Aorta (tissue), 5 donors: ENCODE results near the gene CCDC85A. TPM values are rescaled to one million over a fixed set of nuclear protein-coding genes. Genes with fewer than 3 reads are reported as not detected.
A peak's percentile ranks its signal among the peaks of the same experiment; 100 is the strongest.

Source experiments
- ATAC-seq: fragments of 200-7000 bp; cut with Tn5 transposase; one replicate; pipeline ENCODE4 v1.9.1; 2022; ENCODE audit warnings: moderate library complexity; ENCODE audit not compliant: low FRiP score
- DNase-seq, 2 donors: peaks; one replicate each; pipeline ENCODE4 v3.0.0-alpha.2; 2020
- H3K27ac ChIP-seq, 2 donors: one replicate each; pipeline ENCODE4 v1.5.1; 2013; ENCODE audit warnings: low read length in 2 of 2, mild to moderate bottlenecking in 2 of 2, moderate library complexity in 2 of 2, control low read depth in 1 of 2, inconsistent platforms in 1 of 2, low read depth in 1 of 2
- H3K27me3 ChIP-seq, 2 donors: one replicate each; pipeline ENCODE4 v1.6.1; 2013; ENCODE audit warnings: control low read depth in 1 of 2, low read length in 1 of 2, mild to moderate bottlenecking in 1 of 2, moderate library complexity in 1 of 2; ENCODE audit not compliant: insufficient read depth in 2 of 2, control insufficient read depth in 1 of 2
- H3K36me3 ChIP-seq, 2 donors: one replicate each; pipeline ENCODE4 v1.6.1; 2013; ENCODE audit warnings: control low read depth in 1 of 2, low read length in 1 of 2, mild to moderate bottlenecking in 1 of 2; ENCODE audit not compliant: insufficient read depth in 2 of 2, control insufficient read depth in 1 of 2
- H3K4me1 ChIP-seq, 2 donors: one replicate each; pipeline ENCODE4 v1.6.1; 2013; ENCODE audit warnings: low read length in 2 of 2, control low read depth in 1 of 2, mild to moderate bottlenecking in 1 of 2, moderate library complexity in 1 of 2; ENCODE audit not compliant: insufficient read depth in 2 of 2, control insufficient read depth in 1 of 2
- H3K4me3 ChIP-seq, 2 donors: one replicate each; pipeline ENCODE4 v1.5.1; 2013; ENCODE audit warnings: low read length in 2 of 2, control low read depth in 1 of 2, mild to moderate bottlenecking in 1 of 2
- H3K9me3 ChIP-seq: one replicate; pipeline ENCODE4 v1.6.1; 2013; ENCODE audit warnings: mild to moderate bottlenecking, low read length; ENCODE audit not compliant: control insufficient read depth
- WGBS, 2 donors: extraction: QIAGEN DNeasy Blood & Tissue Kit; methylation state at CpG; one replicate each; pipeline ENCODE4 v1.1.7; 2013; 5-methylcytosine and 5-hydroxymethylcytosine counted together
- intact Hi-C, 2 donors: fragments of 100-400 bp; cut with DNase I; formaldehyde crosslinking; loops; one replicate each; pipeline versions ENCODE4 v1.14.2 to v1.15.0; 2022
- polyA plus RNA-seq, 2 donors: library from polyadenylated mRNA; stranded (reverse); fragments of 200-250 nt; gene quantifications; one replicate each; pipeline ENCODE4 v1.2.3, GENCODE V29; 2013
- total RNA-seq, 2 donors: library from RNA; stranded (reverse); fragmentation: NEBNext Ultra II Directional; extraction: Animal tissue kit (Norgen Biotek cat#: 25700); gene quantifications; one replicate each; pipeline ENCODE4 v1.2.1, GENCODE V29; 2021
- donor health status: healthy with polysubstance abuse.
- donor health status: Bipolar disorder and iron deficiency.
- donor health status: DM: no; HTN: no; CAD: no.
- donor health status: DM: no; HTN: no; CAD: no.
- donor health status: DM: yes; HTN: yes; CAD: no.

Gene CCDC85A
- total and polyA plus RNA-seq, 4 donors = 0.28 to 5.6 (median 2.7) TPM; not detected in 1

DNA sequence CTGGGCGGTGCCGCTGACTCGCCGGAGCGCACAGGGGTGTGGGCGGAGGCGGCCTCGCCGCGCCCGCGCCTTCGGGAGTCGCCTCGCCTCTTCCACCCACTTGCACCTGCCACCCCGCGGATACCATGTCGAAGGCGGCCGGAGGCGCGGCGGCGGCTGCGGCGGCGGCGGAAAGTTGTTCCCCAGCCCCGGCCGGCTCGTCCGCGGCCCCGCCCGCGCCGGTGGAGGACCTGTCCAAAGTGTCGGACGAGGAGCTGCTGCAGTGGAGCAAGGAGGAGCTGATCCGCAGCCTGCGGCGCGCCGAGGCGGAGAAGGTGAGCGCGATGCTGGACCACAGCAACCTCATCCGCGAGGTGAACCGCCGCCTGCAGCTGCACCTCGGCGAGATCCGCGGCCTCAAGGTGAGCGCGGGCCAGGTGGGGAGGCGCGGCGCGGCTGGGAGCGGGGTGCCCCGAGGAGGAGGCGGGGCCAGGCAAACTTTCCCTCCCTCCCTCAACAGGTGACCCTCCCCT lies 766 bp downstream of the CCDC85A start:
- ATAC-seq = peak; percentile 3
- no peaks in the 10 kb centered on the region for H3K9me3 ChIP-seq
- no peaks in the 10 kb centered on the region for H3K4me1 ChIP-seq

DNA sequence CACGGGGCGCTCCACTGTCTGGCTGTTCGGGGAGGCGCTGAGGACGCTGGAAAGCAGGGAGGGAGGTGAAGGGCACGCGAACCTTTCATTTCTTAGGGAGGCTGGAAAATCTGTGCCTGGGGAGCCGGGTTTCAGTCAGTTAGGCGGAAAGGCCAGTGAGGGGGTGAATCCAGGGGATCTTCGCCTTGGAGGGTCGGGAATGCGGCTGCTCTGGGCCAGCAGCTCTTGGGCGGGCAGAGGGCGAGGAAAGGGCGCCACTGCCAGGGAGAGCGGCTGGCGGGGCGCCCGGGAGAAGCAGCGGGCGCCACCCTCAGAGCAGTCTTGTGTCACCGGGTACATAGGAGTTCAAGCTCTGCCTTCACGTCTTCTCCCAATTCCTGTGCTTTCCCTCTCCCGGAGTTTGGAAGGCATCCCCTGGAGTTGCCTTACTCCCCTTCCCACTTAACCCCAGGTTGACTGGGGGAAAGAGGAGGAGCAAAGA lies 1.4 kb downstream of the CCDC85A start:
- no peak overlapping the region for H3K27ac ChIP-seq
- H3K4me3 ChIP-seq = peak overlapping the region; percentile 15 to 56
- no peaks in the 10 kb centered on the region for H3K4me1 ChIP-seq
- DNase-seq (no peak), ATAC-seq (peak; percentile 67)
- no peaks in the 10 kb centered on the region for H3K36me3 ChIP-seq
- intact Hi-C loops = loop anchor here (2.0 to 10.0 kb wide), 2 partner anchors 564 to 1330 kb away; no protein-coding TSS in a partner anchor
- WGBS, 2 donors = 0 to 1% methylated on average over 23 to 24 of the region's 24 CpGs
- H3K9me3 ChIP-seq = no peaks in the 10 kb centered on the region
- no peaks in the 10 kb centered on the region for H3K27me3 ChIP-seq

More for the DNA sequence above, 766 bp downstream of the CCDC85A start:
- intact Hi-C loops = loop anchor here (2.0 to 10.0 kb wide), 2 partner anchors 564 to 1330 kb away; no protein-coding TSS in a partner anchor
- Histone ChIP-seq H3K27me3 (no peaks in the 10 kb centered on the region), H3K4me3 (peak overlapping the region; percentile 15 to 56), H3K36me3 (no peaks in the 10 kb centered on the region), H3K27ac (no peak overlapping the region)
- DNase-seq = no peak
- WGBS, 2 donors = 0 to 1% methylated on average over 57 to 64 of the region's 64 CpGs

DNA sequence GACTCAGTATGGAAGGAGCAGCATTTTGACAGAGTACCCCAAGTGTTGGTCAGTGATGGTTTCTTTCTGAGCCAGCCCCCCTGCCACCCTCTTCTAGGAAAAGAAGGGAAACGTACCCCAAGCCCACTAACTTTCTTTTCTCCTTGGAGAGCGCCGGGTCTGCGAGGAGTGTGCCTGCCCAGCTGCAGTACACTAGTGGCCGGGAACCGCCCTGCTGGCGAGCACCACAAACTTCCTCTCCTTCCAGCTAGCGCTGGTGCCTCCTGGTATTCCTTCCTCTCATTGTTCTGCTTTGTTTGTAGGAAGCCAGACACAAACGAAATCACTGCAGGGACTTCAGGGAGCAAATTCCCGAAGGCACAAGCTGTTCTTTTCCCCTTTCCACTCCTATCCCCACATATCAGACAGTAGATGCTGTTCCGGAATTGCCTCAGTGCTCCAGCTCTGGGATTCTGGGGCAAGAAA lies 1.8 kb downstream of the CCDC85A start:
- intact Hi-C loops = loop anchor here (2.0 to 10.0 kb wide), 2 partner anchors 563 to 1329 kb away; no protein-coding TSS in a partner anchor
- H3K27ac ChIP-seq = no peak overlapping the region
- peak; percentile 46 to 80 for DNase-seq

DNA sequence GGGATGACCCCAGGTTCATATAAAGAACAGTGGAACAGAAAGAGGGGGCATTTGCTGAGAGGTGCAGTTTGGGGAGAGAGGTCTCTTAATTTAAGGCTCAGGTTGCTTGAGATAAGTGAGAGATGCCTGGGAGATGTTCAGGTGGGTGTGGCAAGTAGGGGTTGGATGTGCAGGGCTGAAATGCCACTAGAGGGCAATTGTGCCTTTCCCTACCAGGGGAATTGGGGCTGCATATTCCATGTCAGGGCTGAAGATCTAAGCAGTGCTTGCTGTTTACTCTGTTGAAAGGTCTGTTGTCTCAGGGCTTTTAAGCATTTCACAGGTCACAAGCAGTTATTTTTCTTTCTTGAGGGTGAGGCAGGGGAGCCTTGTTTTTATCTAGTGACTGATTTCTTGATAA lies 7.8 kb downstream of the CCDC85A start:
- ATAC-seq (no peak), DNase-seq (no peak)
- intact Hi-C loops = no loop called here
- H3K4me3 ChIP-seq = no peak overlapping the region
- H3K36me3 ChIP-seq = no peaks in the 10 kb centered on the region
- H3K27ac ChIP-seq = no peak overlapping the region
- no peaks in the 10 kb centered on the region for H3K9me3 ChIP-seq
- no peaks in the 10 kb centered on the region for H3K27me3 ChIP-seq
- no peaks in the 10 kb centered on the region for H3K4me1 ChIP-seq

More for the DNA sequence above, 1.8 kb downstream of the CCDC85A start:
- no peaks in the 10 kb centered on the region for H3K36me3 ChIP-seq
- H3K4me1 ChIP-seq = no peaks in the 10 kb centered on the region
- 4 to 5% methylated on average over 11 of the region's 11 CpGs for WGBS, 2 donors
- peak; percentile 59 for ATAC-seq
- no peaks in the 10 kb centered on the region for H3K9me3 ChIP-seq
- no peaks in the 10 kb centered on the region for H3K27me3 ChIP-seq
- peak overlapping the region; percentile 15 to 56 for H3K4me3 ChIP-seq

DNA sequence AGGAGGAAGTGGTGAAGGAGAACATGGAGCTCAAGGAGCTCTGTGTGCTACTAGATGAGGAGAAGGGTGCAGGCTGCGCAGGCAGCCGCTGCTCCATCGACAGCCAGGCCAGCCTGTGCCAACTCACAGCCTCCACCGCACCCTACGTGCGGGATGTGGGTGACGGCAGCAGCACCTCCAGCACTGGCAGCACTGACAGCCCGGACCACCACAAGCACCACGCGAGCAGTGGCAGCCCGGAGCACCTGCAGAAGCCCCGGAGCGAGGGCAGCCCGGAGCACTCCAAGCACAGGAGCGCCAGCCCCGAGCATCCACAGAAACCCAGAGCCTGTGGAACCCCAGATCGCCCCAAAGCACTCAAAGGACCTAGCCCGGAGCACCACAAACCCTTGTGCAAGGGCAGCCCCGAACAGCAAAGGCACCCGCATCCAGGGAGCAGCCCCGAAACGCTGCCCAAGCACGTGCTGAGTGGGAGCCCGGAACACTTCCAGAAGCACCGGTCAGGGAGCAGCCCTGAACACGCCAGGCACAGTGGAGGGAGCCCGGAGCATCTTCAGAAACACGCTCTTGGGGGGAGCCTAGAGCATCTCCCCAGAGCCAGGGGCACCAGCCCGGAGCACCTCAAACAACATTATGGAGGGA lies 9.0 kb downstream of the CCDC85A start:
- no peak for ATAC-seq
- no peaks in the 10 kb centered on the region for H3K27me3 ChIP-seq
- H3K36me3 ChIP-seq = no peaks in the 10 kb centered on the region
- WGBS, 2 donors = 94% methylated on average over 29 of the region's 29 CpGs
- DNase-seq = no peak
- no peak overlapping the region for H3K4me3 ChIP-seq
- no peaks in the 10 kb centered on the region for H3K9me3 ChIP-seq
- no peaks in the 10 kb centered on the region for H3K4me1 ChIP-seq
- no peak overlapping the region for H3K27ac ChIP-seq
- intact Hi-C loops = no loop called here

DNA sequence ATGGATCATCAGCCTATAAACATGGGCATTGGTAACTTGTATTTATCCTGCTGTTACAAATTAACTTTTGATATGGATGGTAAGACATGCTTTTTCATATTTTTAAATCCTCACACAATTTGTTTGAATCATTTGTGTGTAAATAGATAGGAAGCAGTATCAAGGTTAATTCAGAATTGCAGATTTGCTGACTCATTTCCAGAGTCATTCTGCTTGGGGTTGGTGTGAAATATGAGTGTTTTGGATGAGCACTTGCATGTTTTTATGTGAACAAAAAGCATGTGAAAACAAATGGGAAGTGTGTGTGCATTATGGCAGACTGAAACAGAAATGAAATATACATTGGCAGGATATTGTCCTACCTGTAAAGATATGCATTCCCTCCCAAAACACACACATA lies 11.8 kb downstream of the CCDC85A start:
- no peak for ATAC-seq
- no peak for DNase-seq
- intact Hi-C loops = no loop called here
- H3K36me3 ChIP-seq = no peaks in the 10 kb centered on the region
- H3K27me3 ChIP-seq = no peaks in the 10 kb centered on the region
- no peak overlapping the region for H3K4me3 ChIP-seq
- H3K27ac ChIP-seq = no peak overlapping the region
- H3K9me3 ChIP-seq = no peaks in the 10 kb centered on the region
- H3K4me1 ChIP-seq = no peaks in the 10 kb centered on the region

DNA sequence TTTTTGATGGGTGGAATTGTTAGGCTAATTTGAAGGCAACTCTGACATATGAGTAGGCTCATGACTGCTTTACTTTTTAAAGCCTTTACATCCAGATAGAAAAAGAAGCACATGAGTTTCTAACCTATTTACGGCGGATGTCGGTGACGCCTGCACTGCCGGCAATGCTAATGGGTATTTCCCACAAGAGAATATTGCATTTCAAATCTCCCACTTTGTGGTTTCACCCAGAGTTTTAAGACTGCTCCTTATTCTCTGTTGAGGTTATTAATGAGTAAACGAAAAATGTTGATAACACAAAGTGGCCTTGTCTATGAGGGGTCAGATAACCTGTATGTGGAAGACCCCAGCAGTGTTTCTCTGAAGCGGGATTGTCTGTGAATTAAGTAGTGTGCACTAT lies 14.0 kb downstream of the CCDC85A start:
- Histone ChIP-seq H3K27ac (no peak overlapping the region), H3K27me3 (no peaks in the 10 kb centered on the region), H3K9me3 (no peaks in the 10 kb centered on the region), H3K36me3 (no peaks in the 10 kb centered on the region), H3K4me3 (no peak overlapping the region), H3K4me1 (no peaks in the 10 kb centered on the region)
- ATAC-seq (no peak), DNase-seq (no peak)
- intact Hi-C loops = no loop called here
- WGBS, 2 donors = 91 to 92% methylated on average over 7 of the region's 7 CpGs

DNA sequence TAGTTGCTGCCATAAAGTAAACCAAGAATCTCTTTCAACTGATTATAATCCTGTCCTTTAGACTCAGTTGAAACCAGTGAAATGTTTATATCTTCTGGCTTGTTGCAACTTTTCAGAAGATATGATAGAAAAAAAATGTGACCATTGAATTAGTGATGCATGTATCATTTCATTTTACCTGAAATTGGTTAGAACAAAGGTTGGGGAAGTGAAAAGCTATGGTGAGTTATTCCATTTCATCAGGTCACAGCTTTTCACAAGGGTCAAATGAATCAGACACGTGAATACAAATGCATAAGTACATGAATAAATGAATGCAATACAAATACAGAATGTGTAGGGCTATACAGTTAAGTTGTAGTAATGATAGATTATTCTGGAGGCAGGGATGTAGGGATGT lies 15.1 kb downstream of the CCDC85A start:
- DNase-seq (no peak), ATAC-seq (no peak)
- Histone ChIP-seq H3K9me3 (no peaks in the 10 kb centered on the region), H3K4me1 (no peaks in the 10 kb centered on the region), H3K4me3 (no peak overlapping the region), H3K27me3 (no peaks in the 10 kb centered on the region), H3K36me3 (no peaks in the 10 kb centered on the region), H3K27ac (no peak overlapping the region)
- WGBS, 2 donors = 78 to 85% methylated on average over 1 of the region's 1 CpG
- intact Hi-C loops = no loop called here

DNA sequence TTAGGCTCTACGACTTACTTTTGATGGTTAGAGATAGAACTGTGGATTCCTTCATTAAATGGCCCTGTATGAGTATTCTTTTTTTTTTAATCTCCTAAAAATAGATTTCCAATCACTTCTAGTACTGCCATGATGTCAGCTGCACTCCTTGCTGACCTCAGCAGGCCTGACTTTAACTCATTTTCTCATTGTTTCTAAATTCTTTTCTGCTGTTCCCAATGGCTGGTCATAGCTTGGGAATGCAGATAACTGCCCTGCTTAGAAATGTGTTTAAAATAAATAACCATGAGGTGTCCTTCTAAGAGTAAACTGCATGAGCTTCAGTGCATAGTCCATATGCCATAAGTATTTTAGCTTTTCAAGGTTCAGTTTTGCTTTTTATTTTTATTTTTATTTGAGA lies 15.7 kb downstream of the CCDC85A start:
- ATAC-seq (no peak), DNase-seq (no peak)
- WGBS, 2 donors = 66 to 72% methylated on average over 1 of the region's 1 CpG
- Histone ChIP-seq H3K4me3 (no peak overlapping the region), H3K27me3 (no peaks in the 10 kb centered on the region), H3K27ac (no peak overlapping the region), H3K4me1 (no peaks in the 10 kb centered on the region), H3K36me3 (no peaks in the 10 kb centered on the region), H3K9me3 (no peaks in the 10 kb centered on the region)
- intact Hi-C loops = no loop called here
